Astrocyte of the spinal cord (primary cell): ENCODE data around the gene MAN1A2.

Source experiments
- DNase-seq: peaks from one replicate; pipeline ENCODE4 v3.0.0; 2011; ENCODE audit warnings: low read depth, low spot score
- H3K4me3 ChIP-seq: 2 replicates; pipeline ENCODE4 v1.5.1; 2011; ENCODE audit warnings: low read depth, mild to moderate bottlenecking, low read length, moderate library complexity
- CTCF ChIP-seq: IDR thresholded peaks from 2 replicates; pipeline ENCODE4 v1.5.1; 2012; ENCODE audit warnings: low read depth, mild to moderate bottlenecking, low read length, inconsistent platforms
- in situ Hi-C: cut with HindIII; loops from 2 replicates; pipeline ENCODE4 v1.10.0; 2017; ENCODE audit warnings: low sequenced_read_pairs

The MAN1A2 gene

GRCh38 chr1:117327011-117327410, 40.2 kb upstream of the MAN1A2 start:
- no peak overlapping the region for H3K4me3 ChIP-seq
- no peak for DNase-seq
- in situ Hi-C loops, result no loop called here
- no peak for TF ChIP-seq CTCF

GRCh38 chr1:117335376-117336086, 31.7 kb upstream of the MAN1A2 start:
- TF ChIP-seq CTCF, result no peak
- no peak for DNase-seq
- H3K4me3 ChIP-seq, result no peak overlapping the region
- in situ Hi-C loops, result no loop called here

- in situ Hi-C loops, result no loop called here
- no peak for DNase-seq
- no peak for TF ChIP-seq CTCF
- H3K4me3 ChIP-seq, result no peak overlapping the region
These were observed 31.0 kb upstream of the MAN1A2 start for GRCh38 chr1:117336088-117336817.

GRCh38 chr1:117339866-117340700, 27.2 kb upstream of the MAN1A2 start:
- H3K4me3 ChIP-seq, result no peak overlapping the region
- TF ChIP-seq CTCF, result no peak
- DNase-seq, result no peak
- in situ Hi-C loops, result no loop called here

GRCh38 chr1:117341123-117341522, 26.1 kb upstream of the MAN1A2 start:
- in situ Hi-C loops, result no loop called here
- no peak for DNase-seq
- H3K4me3 ChIP-seq, result no peak overlapping the region
- TF ChIP-seq CTCF, result no peak

- in situ Hi-C loops, result no loop called here
- H3K4me3 ChIP-seq, result no peak overlapping the region
- TF ChIP-seq CTCF, result no peak
- DNase-seq, result no peak
These were observed 24.9 kb upstream of the MAN1A2 start for GRCh38 chr1:117342397-117342796.
